ENCODE results near the gene USH2A.
"Not testable (repeated sequence)": the region's sequence is repeated elsewhere in the genome, so short reads cannot be mapped to it uniquely, and the experiment has no call there.

The USH2A gene

DNA sequence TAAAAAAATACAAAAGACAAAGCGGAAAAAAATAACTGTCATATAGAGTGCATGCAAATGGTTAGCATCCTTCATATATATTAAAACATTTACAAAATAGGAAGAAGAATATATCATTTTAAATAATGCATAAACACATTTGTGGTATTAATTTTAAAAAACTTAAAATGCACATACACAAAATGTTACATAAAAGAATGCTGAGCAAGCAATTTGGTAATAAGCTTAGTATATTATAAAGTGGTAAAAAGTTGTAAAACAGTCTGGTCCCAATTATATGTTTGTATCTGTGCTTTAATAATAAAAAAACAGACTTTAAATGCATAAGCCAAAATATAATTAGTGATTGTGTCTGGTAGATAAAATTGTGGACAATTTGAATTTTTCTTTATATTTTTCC is 394.6 kb downstream of the USH2A start:
- no peak for DNase-seq

DNA sequence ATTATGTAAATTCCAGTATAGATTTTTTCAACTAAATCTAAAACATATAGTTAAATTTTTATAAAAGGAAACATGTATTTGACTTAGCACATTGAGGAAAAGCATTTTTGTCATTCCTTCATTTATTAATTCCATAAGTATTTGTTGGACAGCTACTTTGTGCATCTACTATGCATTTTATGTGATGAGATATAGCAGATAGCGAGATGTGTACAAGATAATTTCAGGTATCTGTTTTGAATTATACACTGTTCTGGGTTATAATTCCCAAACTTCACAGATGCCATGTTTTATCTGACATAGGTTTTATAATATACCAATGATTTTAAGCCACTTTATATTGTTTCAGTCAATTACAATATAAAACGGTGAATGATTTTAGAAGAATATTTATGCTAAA is 398.7 kb downstream of the USH2A start:
- no peak for DNase-seq

DNA sequence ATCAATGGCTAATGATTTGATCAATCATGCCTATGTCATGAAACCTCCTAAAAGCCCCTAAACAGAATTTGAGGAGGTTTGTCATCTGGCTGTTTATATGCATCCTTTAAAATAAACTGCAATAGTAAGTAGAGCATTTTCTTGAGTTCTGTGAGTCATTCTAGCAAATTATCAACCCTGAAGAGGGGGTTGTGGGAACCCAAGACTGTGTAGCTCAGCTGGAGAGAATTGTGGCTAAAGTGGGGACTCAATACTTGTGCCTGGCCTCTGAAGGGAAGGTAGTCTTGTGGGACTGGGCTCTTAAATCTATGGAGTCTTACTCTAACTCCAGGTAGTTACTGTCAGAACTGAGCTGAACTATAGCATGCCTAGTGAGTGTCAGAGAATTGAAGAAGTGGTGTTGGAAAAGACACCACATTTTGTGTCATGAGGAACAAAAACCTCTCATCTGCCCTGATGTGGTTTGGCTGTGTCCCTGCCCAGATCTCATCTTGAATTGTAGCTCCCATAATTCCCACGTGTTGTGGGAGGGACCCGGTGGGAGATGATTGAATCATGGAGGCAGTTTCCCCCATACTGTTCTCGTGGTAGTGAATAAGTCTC is 402.4 kb downstream of the USH2A start:
- no peak for DNase-seq

DNA sequence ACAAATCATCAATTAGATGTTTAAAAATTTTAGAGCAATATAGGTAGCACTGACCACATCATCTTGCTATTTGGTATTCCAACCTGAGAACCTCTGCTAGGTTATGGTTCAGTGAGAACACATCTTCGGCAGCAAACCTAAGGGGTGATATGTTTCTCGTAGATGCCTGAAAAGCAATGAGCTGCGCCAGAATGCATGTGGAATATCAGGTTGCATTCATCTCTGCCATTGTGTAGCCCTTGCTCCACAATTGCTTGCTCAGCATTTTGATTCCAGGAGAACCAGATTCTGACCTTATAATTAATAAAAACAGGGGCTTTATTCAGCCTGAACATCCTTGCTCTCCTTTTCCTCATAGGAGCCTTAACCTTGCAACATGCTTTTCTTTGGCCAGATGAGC is 408.1 kb downstream of the USH2A start:
- no peak for DNase-seq

DNA sequence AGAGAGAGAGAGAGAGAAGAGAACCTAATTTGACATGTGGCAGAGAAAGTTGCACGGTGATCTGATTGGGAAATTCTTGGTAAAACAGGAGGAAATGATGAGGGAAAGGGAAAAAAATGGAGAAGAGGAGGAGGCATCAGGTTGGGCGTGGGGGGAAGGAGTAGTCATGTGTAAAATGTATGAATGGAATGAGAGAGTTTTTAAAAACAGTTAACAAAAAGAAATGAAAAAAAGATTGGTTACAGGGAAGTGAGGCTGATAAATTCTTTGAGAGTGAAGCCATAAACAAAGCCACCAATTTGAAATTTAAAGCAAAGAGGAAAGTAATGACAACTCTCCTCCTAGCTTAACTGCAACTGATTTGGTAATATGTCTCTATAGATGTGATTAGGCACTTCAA is 409.2 kb downstream of the USH2A start:
- DNase-seq: no peak

DNA sequence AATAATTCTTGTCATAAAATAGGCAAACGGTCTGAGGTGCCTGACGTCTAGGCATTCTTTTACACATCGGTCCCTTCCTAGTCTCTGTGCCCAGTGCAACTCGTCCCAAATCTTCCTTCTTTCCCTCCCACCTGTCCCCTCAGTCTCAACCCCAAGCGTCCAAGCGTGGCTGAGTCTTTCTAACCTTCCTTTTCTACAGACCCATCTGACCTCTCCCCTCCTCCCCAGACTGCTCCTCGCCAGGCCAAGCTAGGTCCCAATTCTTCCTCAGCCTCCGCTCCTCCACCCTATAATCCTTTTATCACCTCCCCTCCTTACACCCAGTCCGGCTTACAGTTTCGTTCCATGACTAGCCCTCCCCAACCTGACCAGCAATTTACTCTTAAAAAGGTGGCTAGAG is 413.8 kb downstream of the USH2A start:
- DNase-seq: not testable (repeated sequence)

DNA sequence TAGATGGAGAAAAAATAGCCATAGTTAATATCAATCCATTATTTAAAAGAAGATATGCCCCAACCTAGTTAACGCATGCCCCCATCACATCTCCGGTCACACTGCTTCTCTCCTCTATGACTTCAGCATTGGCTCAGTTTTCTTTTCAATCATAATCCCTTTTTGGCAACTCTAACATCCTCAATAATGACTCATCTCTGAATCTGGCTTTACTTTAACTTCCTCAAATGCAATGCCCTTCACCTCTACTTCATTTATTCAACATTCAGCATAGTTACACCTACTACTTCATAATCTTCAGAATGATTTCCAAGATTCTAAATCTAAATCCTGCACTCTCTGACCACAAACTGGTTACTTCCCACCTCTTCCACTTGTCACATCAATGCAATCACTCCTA is 417.3 kb downstream of the USH2A start:
- no peak for DNase-seq

DNA sequence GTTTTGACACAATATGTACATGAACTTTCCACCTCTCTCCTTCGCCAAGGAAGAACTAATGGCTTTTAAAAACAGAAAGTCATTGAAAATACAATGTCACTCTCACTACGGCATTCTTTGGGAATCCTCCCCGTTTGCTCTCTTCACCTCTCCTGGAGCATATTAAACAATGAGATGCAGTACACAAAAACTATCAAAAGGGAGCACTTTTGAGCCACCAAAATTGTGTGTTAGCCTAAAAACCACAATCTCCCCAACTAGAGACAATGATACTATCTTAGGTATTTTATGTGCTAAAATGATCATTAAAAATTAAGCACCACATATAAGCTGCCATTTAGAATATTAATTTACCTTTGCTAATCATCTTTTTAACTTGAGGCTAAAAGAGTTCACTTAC is 430.6 kb downstream of the USH2A start:
- DNase-seq: no peak

DNA sequence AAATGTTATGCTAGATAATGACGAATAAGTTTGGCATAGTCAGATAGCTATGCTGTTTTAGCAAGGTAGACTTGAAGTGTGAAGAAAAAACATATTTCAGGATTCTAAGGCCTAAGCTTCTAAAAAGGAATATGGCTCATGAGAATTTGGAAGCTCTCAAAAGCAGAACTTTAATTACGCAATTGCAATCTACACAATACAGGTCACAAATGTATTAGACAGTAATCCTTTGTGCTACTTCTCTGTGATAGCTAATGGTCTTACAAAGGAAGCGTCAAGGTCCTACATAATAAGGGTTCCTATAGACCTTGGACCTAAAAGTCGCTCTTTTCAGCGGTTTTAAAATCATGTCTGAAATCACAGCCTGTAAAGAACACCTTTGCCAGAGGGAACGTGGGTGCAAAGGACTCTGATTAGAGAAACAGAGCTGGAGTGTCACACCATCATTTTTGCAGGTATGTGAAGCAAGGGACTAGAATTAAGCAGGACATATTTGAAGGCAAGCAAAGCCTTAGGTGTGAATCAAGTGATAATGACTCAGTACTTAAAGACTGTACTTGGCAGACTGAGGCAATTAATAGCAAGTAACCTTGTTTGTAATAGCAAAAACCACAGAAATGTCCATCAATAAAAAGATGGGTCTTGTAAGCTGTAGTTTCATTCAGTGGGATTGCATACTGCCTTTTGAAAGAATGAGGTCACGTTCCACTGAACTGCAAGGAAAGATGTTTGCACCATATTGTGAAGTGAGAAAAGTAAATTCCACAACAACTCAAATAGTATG is 436.0 kb downstream of the USH2A start:
- DNase-seq: no peak

DNA sequence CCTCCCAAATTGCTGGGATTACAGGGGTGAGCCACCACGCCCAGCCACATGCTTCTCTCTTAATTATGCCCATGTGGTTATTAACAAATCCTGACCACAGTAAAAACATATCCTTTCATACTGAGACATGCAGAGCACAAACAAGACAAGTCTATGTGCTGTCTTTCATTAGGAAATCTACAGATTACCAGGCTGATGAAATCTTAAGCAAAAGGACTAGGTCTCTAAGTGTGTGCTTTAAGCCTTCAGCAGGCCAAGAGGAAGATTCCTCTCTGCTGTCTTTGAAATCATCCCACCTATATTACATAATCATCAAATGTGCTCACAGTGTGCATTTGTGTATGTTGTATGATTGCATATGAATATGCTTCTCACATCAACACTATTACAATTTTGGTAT is 436.8 kb downstream of the USH2A start:
- DNase-seq: no peak

DNA sequence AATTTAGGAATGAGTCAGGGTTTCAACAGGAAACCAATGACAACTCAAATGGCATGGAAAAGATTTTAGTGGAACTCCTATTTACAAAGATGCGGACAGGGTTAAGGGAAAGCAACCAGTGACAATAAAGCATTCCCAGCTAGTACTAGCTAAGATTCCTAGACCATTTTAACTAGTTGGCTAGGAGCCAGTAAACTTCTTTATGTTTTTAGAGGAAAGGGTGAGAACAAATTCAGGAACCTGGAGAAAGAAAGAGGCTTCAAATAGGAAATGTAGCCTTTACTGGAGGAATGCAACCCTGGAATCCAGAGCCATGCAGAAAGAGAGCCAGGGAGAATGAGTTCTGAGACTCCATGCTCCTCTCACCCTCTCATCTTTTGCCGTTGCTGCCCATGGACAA is 439.6 kb downstream of the USH2A start:
- DNase-seq: no peak

DNA sequence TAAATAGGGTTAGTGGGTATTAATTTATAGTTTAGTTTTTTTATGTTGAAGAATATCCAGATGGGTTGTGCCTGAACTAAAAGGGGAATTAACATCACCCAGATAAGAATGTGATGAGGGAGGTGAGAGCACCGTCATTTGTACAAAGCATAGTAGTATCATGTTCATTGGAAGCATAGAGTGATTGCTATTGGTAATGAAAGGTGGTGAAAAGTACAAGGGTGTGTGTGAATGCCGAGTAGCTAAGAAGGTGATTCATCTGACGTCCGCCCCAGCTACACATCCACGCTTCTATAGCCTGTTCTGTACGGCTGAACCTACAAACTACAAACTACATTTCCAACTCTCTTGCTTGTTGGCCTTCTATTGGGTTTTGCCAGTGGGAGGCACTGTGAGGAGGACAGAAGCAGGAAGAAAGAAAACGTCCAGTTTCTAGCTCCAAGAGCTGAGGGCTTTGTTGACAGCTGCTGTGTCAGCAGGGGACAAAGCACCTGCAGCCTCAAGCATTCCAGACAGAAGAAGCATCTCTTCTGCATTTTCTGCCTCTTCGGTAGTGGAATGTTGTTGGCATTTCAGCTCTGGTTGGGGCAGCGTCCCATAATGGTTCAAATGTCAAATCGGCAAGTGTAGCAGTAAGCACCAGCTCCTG is 451.3 kb downstream of the USH2A start:
- no peak for DNase-seq

DNA sequence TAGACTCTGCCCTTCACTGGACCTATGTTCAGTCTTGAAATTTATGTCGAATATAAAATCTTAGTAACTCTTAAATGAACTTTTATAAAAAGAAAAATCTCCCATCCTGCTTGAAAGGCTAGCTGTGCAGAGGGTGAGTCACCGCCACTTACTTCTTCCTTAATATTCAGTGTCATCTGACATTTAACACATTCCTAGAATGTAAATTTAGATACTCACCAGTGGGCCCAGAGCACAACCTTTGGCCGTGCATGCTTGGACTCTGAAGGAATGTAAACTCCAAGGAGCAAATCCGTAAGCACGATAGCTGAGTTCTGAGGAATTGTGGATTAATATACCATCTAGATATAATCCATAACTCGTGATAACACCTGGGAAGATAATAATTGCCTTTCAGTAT is 452.8 kb downstream of the USH2A start:
- no peak for DNase-seq

DNA sequence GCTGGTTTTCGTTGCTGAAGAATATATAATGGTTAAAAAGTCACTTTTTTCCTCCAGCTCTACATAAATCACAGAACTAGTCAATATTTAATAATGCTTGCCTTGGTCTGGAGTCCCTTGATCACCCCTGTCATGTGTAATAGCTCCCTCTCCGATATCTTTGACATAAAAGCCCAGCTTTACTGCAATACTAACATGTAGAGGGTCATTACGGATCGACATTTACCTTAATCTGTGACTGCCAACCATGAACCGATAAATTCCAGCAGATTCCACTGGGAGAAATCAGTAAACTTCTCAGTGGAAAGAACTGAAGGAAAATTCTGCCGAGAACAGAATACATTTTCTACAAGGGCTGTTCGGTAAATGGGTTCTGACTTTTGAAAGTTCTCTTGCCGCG is 459.6 kb downstream of the USH2A start:
- no peak for DNase-seq

DNA sequence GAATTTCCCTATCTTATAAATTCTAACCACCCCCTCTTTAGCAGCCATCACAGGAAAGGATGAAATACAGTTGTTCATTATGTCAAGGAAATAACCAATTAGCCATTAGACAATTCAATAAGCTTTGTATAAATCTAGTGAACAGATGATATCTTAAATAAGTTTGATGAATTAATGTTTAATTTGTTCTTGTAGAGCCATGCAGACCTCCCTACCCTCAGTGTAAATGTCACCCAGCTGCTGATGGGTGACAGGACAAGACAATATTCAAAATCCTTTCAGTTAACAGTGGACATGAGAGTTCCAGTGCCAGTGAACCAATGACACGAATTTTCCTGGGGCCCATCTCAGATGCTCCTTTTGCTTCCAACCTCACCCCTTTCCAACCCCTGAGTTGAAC is 460.2 kb downstream of the USH2A start:
- DNase-seq: no peak

DNA sequence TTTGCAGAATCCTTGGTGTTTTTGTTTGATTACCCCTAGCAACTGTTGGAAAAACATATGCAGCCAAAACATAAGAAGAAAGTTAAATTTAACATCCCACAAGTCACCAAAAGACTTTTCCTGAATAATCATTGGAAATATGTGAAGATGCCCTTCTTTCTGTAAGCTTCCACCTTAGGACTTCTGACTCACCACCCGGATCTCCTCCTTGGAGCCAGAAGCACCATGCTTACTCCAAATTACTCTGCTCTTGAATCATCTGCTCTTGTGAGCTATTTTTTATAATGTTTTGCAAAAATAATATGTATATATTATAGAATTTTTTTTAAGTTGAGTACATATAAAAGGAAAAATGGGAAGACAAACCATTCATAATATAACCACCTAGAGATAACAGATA is 464.4 kb downstream of the USH2A start:
- DNase-seq: no peak

DNA sequence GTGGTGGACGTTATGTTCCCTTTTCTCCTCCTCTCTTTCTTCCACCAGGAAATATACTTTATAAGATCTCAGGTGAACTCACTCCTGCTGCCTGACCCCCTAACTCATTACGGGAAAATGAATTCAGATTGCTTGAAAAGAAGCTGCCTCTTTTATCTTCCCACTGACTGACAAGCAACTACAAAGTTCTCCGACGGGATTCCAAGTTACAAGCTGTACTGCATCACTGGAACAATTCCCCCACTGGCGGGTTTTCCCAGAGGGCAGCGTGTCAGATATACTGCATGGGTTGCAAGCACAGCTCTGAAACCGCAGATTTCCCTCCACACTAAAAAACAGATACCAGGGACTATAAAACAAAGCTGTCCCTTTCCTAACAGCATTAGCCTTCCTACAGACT is 465.6 kb downstream of the USH2A start:
- DNase-seq: no peak

DNA sequence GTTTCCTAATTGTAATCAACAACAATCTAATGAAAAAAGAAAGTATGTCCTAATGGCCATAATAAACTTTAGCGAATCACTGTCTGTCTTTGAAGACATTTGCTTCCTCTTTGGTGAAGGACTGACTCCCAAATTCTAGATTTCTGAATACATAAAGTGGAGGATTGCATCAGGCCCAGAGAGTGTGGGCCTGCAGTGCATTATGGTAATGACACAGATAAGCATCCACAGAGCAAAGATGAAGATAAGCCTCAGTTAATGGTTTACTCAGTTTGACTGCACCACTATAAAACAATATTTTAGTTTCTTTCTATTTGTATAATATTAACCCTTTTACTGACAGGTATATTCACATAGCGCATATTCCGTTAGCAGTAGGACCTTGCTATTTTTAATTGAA is 490.7 kb downstream of the USH2A start:
- DNase-seq: no peak

DNA sequence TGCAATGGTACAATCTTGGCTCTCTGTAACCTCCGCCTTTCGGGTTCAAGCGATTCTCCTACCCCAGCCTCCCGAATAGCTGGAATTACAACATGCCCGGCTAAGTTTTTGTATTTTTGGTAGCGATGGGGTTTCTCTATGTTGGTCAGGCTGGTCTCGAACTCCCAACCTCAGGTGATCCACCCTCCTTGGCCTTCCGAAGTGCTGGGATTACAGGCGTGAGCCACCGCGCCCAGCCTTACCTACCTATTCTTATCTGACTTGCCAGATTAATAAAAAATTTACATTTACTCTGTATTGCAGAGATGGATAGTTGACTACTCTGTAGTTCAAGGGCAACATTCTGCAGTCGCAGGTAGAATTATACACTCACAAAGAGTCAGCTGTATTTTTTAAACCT is 496.6 kb downstream of the USH2A start:
- DNase-seq: no peak

DNA sequence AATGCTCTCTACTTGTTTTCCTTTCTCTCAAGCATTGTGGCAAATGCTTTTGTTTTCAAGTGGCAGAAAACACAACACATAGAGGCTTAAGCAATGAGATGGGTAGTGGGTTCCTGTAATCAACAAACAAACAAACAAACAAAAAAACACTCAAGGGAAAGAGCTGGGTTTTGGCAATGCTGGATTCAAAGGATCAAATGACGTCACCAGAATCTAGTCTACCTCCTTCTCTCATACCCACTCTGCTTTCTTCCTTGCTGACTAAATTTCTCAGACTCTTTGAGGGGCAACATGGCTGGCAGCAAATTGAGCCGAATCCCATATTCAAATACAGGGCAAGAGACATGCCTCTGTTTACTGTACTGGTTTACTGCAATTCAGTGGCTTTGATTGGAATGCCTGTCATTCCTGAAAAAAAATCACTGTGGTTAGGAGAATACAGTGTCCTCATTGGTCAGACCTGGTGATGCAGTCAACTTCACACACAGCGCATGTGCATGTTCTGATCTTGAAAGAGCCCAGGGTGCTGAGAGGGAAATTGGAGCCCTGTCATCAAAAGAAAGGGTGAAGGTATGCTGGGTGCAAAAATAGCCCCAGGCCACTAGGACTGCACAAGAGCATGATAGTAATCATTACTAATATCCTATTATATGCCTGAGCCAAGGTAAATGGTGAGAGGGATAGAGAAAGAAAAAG is 500.0 kb downstream of the USH2A start:
- no peak for DNase-seq

DNA sequence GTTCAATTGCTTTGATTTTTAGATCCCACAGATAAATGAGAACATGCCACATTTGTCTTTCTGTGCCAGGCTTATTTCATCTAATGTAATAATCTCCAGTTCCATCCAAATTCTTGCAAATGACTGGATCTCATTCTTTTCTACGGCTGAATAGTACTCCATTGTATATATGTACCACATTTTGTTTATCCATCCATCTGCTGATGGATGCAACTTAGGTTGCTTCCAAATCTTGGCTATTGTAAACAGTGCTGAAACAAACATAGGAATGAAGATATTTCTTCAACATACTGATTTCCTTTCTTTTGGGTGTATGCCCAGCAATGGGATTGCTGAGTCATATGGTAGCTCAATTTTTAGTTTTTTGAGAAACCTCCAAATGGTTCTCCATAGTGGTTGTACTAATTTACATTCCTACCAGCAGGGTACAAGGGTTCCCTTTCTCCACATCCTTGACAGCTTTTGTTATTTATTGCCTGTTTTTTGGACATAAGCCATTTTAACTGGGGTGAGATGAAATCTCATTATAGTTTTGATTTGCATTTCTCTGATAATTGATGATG is 511.8 kb downstream of the USH2A start:
- no peak for DNase-seq

DNA sequence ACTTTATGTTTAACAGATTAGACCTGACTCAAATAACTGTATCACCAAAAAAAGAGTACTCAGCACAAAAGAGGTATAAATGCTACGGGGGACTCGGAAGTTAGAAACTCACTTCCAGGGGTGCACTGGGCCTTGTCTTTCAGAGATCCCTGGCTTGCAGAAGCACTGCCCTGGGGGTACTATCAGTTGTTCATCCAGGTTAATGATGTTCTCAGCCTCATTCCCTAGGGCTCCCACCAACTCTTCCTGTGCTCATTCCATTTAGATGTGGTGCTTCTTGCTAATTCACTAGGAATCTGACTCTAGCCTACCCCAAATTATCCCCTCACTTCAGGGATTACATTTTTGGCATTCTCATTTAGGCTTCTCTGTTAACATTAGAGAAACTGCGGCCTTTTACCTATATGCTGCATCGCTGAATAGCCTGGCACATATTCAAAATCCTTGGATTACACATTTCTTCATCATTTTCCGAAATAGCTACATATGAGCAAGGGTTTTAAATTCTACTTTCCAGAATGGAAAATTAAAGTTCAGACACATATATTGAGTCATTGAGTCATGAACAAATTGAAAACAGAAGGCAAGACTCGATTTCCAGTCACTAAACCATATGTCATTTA is 517.6 kb downstream of the USH2A start:
- no peak for DNase-seq

DNA sequence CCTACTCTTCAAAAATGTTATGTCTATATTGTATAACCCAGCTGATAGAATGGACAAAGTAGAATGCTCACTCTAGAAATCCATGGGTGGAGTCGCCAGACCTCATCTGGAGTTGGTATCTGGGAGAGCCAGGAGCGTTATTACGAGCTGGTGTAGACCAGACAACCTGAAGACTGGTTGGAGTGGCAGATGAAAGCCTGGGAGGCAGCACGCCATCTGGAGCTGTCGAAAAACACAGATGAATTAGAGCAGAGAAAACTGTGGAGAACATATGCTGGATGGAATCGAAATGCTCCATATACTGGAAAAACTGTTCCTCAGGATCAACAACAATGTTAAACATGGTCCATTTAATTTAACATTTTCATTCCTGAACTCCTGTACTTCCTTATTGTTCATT is 522.6 kb downstream of the USH2A start:
- DNase-seq: no peak
